GM23338 (cell line): ENCODE measurements around the gene MED17. TPM values are rescaled to one million over a fixed set of nuclear protein-coding genes. Genes with fewer than 3 reads are reported as not detected.

ENCODE experiments used
- ATAC-seq: fragments of 200-7000 bp; cut with Tn5 transposase; 3 replicates; pipeline ENCODE4 v1.9.1; 2020
- DNase-seq: peaks from one replicate; pipeline ENCODE4 v3.0.0-alpha.2; 2015; ENCODE audit warnings: low spot score
- H2AFZ ChIP-seq: fragments of 200-600 bp; sonication (generic); 2 replicates; pipeline ENCODE4 v1.8.0; 2016; ENCODE audit warnings: antibody characterized with exemption, mild to moderate bottlenecking, moderate library complexity
- H3F3A ChIP-seq: fragments of 200-600 bp; sonication (generic); replicated peaks from 2 replicates; pipeline ENCODE4 v1.8.0; 2017; ENCODE audit warnings: antibody characterized with exemption, mixed run types, low read depth
- H3K27ac ChIP-seq: fragments of 200-600 bp; sonication (generic); 2 replicates; pipeline ENCODE4 v1.6.1; 2016; ENCODE audit warnings: low read depth
- H3K27me3 ChIP-seq: fragments of 200-600 bp; sonication (generic); 2 replicates; pipeline ENCODE4 v1.8.0; 2016; ENCODE audit warnings: mild to moderate bottlenecking, mixed run types, moderate library complexity; ENCODE audit not compliant: insufficient read depth
- H3K36me3 ChIP-seq: fragments of 200-600 bp; sonication (generic); 2 replicates; pipeline ENCODE4 v1.8.0; 2016; ENCODE audit warnings: mild to moderate bottlenecking; ENCODE audit not compliant: insufficient read depth
- H3K4me1 ChIP-seq: fragments of 200-600 bp; sonication (generic); 2 replicates; pipeline ENCODE4 v1.8.0; 2016; ENCODE audit warnings: mild to moderate bottlenecking, moderate library complexity; ENCODE audit not compliant: insufficient read depth
- H3K4me2 ChIP-seq: fragments of 200-600 bp; sonication (generic); 2 replicates; pipeline ENCODE4 v1.7.1; 2017; ENCODE audit warnings: mixed run types
- H3K4me3 ChIP-seq: fragments of 200-600 bp; sonication (generic); 2 replicates; pipeline ENCODE4 v1.6.1; 2016; ENCODE audit warnings: mixed run types
- H3K79me2 ChIP-seq: fragments of 200-600 bp; sonication (generic); replicated peaks from 2 replicates; pipeline ENCODE4 v1.8.0; 2017; ENCODE audit warnings: mild to moderate bottlenecking; ENCODE audit not compliant: insufficient read depth
- H3K9me2 ChIP-seq: fragments of 200-600 bp; sonication (generic); 2 replicates; pipeline ENCODE4 v1.8.0; 2017; ENCODE audit not compliant: insufficient read depth
- H4K20me1 ChIP-seq: fragments of 200-600 bp; sonication (generic); replicated peaks from 2 replicates; pipeline ENCODE4 v1.8.0; 2017; ENCODE audit warnings: mild to moderate bottlenecking; ENCODE audit not compliant: insufficient read depth
- H3K27ac Mint-ChIP-seq: 2 replicates; pipeline ENCODE4 v1.8.0; 2020; ENCODE audit warnings: inconsistent platforms, mild to moderate bottlenecking, moderate library complexity, mixed read lengths
- H3K27me3 Mint-ChIP-seq: 3 replicates; pipeline ENCODE4 v1.8.0; 2022; ENCODE audit warnings: low read depth, mild to moderate bottlenecking, moderate library complexity, mixed read lengths, inconsistent platforms; ENCODE audit not compliant: insufficient read depth, poor library complexity
- H3K36me3 Mint-ChIP-seq: 3 replicates; pipeline ENCODE4 v1.8.0; 2021; ENCODE audit warnings: low read depth, mild to moderate bottlenecking, inconsistent platforms, moderate library complexity, mixed read lengths
- H3K4me1 Mint-ChIP-seq: 3 replicates; pipeline ENCODE4 v1.8.0; 2020; ENCODE audit warnings: mild to moderate bottlenecking, inconsistent platforms, mixed read lengths
- H3K4me3 Mint-ChIP-seq: 3 replicates; pipeline ENCODE4 v1.8.0; 2021; ENCODE audit warnings: moderate library complexity, mild to moderate bottlenecking, inconsistent platforms, mixed read lengths
- H3K9me3 Mint-ChIP-seq: 3 replicates; pipeline ENCODE4 v1.8.0; 2020; ENCODE audit warnings: moderate library complexity, mild to moderate bottlenecking, inconsistent platforms, mixed read lengths
- CREB1 ChIP-seq: fragments of 250-450 bp; sonication (Bioruptor Pico); IDR thresholded peaks from 2 replicates; pipeline ENCODE4 v1.5.0; 2020; ENCODE audit warnings: low read depth, mild to moderate bottlenecking, moderate library complexity
- EZH2 ChIP-seq: fragments of 200-600 bp; sonication (generic); IDR thresholded peaks from one replicate; pipeline ENCODE4 v1.8.0; 2017; ENCODE audit warnings: antibody characterized with exemption, mild to moderate bottlenecking, low read depth; ENCODE audit not compliant: unreplicated experiment
- POLR2AphosphoS5 ChIP-seq: IDR thresholded peaks from 2 replicates; pipeline ENCODE4 v1.6.1; 2016; ENCODE audit warnings: antibody characterized with exemption, low read depth
- STAT1 ChIP-seq: IDR thresholded peaks from one replicate; pipeline ENCODE4 v1.6.1; 2016; ENCODE audit warnings: antibody characterized with exemption; ENCODE audit not compliant: unreplicated experiment
- ZNF114 ChIP-seq: fragments of 250-450 bp; sonication (Bioruptor Pico); IDR thresholded peaks from 2 replicates; pipeline ENCODE4 v1.5.0; 2020; ENCODE audit warnings: mild to moderate bottlenecking, moderate library complexity
- ZNF331 ChIP-seq: fragments of 250-450 bp; sonication (Bioruptor Pico); IDR thresholded peaks from 2 replicates; pipeline ENCODE4 v1.5.0; 2020; ENCODE audit warnings: low read depth, mild to moderate bottlenecking, moderate library complexity
- polyA plus RNA-seq: library from polyadenylated mRNA; unstranded; fragments of >200 nt; fragmentation: Nextera tagmentation; extraction: Ambion mirVana; gene quantifications from 2 replicates; pipeline ENCODE4 v1.2.1, GENCODE V29; 2016
- total RNA-seq: library from RNA; depleted of rRNA; stranded (reverse); fragments of >200 nt; shearing (Covaris generic); gene quantifications from 2 replicates; pipeline ENCODE4 v1.2.3, GENCODE V29; 2014
- TF ChIP-seq, protein P1 (sequence below): IDR thresholded peaks from one replicate; pipeline ENCODE4 v1.6.1; 2018; ENCODE audit warnings: antibody characterized with exemption; ENCODE audit not compliant: unreplicated experiment
- TF ChIP-seq, protein P2 (sequence below): fragments of 250-450 bp; sonication (Bioruptor Pico); IDR thresholded peaks from 2 replicates; pipeline ENCODE4 v1.5.0; 2020; ENCODE audit warnings: mild to moderate bottlenecking, moderate library complexity

The MED17 gene
- total and polyA plus RNA-seq, 2 experiments from 2014 or later: 19.1 to 31.2 TPM

DNA sequence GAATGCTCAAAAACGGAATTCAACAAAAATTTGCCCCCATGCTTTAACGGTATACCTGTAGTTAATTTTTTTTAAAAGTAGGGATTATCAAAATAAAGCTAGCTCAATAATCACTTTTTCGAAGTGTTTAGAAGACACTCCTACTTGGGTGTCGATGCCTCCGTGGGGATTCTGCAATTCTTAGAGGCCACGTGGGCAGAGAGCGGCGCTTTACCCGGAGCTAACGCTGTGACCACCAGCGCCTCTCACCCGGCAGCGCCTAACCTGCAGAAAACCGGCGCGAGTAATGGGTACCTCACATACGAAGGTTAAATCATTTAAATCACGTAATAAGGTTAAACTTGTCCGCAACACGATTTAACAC, 43.4 kb upstream of the MED17 start:
- Histone ChIP-seq H3K27ac (peak overlapping the region; percentile 90), H3K27me3 (no peaks in the 10 kb centered on the region), H3K4me2 (peak overlapping the region; percentile 80), H3F3A (peaks cover 22% of the 10 kb centered on the region), H4K20me1 (peaks cover 35% of the 10 kb centered on the region), H3K4me3 (peak overlapping the region; percentile 63), H2AFZ (no peak overlapping the region), H3K9me2 (no peaks in the 10 kb centered on the region), H3K36me3 (peaks cover 43% of the 10 kb centered on the region), H3K79me2 (peaks cover 81% of the 10 kb centered on the region), H3K4me1 (peaks cover 22% of the 10 kb centered on the region)
- DNase-seq: peak; percentile 63
- Mint-ChIP-seq H3K27ac (peak overlapping the region; percentile 100), H3K4me3 (peak overlapping the region; percentile 100), H3K36me3 (peaks cover 57% of the 10 kb centered on the region), H3K9me3 (peaks cover 7% of the 10 kb centered on the region; the same call in 2 of the 3 replicates), H3K27me3 (peaks cover 22% of the 10 kb centered on the region), H3K4me1 (peaks cover 43% of the 10 kb centered on the region)
- ATAC-seq: peak; percentile 55
- TF ChIP-seq ZNF331: no peak
- TF ChIP-seq ZNF114 (CRISPR knock-in tag): no peak
- TF ChIP-seq, protein P1, sequence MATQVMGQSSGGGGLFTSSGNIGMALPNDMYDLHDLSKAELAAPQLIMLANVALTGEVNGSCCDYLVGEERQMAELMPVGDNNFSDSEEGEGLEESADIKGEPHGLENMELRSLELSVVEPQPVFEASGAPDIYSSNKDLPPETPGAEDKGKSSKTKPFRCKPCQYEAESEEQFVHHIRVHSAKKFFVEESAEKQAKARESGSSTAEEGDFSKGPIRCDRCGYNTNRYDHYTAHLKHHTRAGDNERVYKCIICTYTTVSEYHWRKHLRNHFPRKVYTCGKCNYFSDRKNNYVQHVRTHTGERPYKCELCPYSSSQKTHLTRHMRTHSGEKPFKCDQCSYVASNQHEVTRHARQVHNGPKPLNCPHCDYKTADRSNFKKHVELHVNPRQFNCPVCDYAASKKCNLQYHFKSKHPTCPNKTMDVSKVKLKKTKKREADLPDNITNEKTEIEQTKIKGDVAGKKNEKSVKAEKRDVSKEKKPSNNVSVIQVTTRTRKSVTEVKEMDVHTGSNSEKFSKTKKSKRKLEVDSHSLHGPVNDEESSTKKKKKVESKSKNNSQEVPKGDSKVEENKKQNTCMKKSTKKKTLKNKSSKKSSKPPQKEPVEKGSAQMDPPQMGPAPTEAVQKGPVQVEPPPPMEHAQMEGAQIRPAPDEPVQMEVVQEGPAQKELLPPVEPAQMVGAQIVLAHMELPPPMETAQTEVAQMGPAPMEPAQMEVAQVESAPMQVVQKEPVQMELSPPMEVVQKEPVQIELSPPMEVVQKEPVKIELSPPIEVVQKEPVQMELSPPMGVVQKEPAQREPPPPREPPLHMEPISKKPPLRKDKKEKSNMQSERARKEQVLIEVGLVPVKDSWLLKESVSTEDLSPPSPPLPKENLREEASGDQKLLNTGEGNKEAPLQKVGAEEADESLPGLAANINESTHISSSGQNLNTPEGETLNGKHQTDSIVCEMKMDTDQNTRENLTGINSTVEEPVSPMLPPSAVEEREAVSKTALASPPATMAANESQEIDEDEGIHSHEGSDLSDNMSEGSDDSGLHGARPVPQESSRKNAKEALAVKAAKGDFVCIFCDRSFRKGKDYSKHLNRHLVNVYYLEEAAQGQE: no peak
- TF ChIP-seq CREB1 (CRISPR knock-in tag): no peak
- TF ChIP-seq EZH2: no peak
- TF ChIP-seq STAT1: no peak
- no peak for TF ChIP-seq POLR2AphosphoS5
- TF ChIP-seq, protein P2, sequence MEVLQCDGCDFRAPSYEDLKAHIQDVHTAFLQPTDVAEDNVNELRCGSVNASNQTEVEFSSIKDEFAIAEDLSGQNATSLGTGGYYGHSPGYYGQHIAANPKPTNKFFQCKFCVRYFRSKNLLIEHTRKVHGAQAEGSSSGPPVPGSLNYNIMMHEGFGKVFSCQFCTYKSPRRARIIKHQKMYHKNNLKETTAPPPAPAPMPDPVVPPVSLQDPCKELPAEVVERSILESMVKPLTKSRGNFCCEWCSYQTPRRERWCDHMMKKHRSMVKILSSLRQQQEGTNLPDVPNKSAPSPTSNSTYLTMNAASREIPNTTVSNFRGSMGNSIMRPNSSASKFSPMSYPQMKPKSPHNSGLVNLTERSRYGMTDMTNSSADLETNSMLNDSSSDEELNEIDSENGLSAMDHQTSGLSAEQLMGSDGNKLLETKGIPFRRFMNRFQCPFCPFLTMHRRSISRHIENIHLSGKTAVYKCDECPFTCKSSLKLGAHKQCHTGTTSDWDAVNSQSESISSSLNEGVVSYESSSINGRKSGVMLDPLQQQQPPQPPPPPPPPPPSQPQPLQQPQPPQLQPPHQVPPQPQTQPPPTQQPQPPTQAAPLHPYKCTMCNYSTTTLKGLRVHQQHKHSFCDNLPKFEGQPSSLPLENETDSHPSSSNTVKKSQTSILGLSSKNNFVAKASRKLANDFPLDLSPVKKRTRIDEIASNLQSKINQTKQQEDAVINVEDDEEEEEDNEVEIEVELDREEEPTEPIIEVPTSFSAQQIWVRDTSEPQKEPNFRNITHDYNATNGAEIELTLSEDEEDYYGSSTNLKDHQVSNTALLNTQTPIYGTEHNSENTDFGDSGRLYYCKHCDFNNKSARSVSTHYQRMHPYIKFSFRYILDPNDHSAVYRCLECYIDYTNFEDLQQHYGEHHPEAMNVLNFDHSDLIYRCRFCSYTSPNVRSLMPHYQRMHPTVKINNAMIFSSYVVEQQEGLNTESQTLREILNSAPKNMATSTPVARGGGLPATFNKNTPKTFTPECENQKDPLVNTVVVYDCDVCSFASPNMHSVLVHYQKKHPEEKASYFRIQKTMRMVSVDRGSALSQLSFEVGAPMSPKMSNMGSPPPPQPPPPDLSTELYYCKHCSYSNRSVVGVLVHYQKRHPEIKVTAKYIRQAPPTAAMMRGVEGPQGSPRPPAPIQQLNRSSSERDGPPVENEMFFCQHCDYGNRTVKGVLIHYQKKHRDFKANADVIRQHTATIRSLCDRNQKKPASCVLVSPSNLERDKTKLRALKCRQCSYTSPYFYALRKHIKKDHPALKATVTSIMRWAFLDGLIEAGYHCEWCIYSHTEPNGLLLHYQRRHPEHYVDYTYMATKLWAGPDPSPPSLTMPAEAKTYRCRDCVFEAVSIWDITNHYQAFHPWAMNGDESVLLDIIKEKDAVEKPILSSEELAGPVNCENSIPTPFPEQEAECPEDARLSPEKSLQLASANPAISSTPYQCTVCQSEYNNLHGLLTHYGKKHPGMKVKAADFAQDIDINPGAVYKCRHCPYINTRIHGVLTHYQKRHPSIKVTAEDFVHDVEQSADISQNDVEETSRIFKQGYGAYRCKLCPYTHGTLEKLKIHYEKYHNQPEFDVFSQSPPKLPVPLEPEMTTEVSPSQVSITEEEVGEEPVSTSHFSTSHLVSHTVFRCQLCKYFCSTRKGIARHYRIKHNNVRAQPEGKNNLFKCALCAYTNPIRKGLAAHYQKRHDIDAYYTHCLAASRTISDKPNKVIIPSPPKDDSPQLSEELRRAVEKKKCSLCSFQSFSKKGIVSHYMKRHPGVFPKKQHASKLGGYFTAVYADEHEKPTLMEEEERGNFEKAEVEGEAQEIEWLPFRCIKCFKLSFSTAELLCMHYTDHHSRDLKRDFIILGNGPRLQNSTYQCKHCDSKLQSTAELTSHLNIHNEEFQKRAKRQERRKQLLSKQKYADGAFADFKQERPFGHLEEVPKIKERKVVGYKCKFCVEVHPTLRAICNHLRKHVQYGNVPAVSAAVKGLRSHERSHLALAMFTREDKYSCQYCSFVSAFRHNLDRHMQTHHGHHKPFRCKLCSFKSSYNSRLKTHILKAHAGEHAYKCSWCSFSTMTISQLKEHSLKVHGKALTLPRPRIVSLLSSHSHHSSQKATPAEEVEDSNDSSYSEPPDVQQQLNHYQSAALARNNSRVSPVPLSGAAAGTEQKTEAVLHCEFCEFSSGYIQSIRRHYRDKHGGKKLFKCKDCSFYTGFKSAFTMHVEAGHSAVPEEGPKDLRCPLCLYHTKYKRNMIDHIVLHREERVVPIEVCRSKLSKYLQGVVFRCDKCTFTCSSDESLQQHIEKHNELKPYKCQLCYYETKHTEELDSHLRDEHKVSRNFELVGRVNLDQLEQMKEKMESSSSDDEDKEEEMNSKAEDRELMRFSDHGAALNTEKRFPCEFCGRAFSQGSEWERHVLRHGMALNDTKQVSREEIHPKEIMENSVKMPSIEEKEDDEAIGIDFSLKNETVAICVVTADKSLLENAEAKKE: no peak
